RWPE2 (cell line): ENCODE data around the gene MYO10.

ENCODE experiments used
- ATAC-seq: fragments of 200-7000 bp; cut with Tn5 transposase; 3 replicates; pipeline ENCODE4 v1.9.1; 2021; ENCODE audit warnings: low read depth
- DNase-seq: peaks from one replicate; pipeline ENCODE4 v3.0.0-alpha.2; 2020; ENCODE audit warnings: low spot score
- H3K27ac ChIP-seq: fragments of 450-650 bp; 2 replicates; pipeline ENCODE4 v1.5.1; 2017; ENCODE audit warnings: mild to moderate bottlenecking; ENCODE audit not compliant: poor library complexity, severe bottlenecking
- H3K27me3 ChIP-seq: fragments of 250-450 bp; sonication (Bioruptor Pico); 2 replicates; pipeline ENCODE4 v1.5.1; 2021; ENCODE audit warnings: mild to moderate bottlenecking, moderate library complexity; ENCODE audit not compliant: insufficient read depth, poor library complexity, severe bottlenecking
- H3K36me3 ChIP-seq: fragments of 250-450 bp; sonication (Bioruptor Pico); 2 replicates; pipeline ENCODE4 v1.5.1; 2020; ENCODE audit warnings: low read depth, mild to moderate bottlenecking, moderate library complexity
- H3K4me1 ChIP-seq: fragments of 250-450 bp; sonication (Bioruptor Pico); 2 replicates; pipeline ENCODE4 v1.5.1; 2021; ENCODE audit warnings: mild to moderate bottlenecking, moderate library complexity; ENCODE audit not compliant: insufficient read depth, poor library complexity, severe bottlenecking
- H3K4me3 ChIP-seq: fragments of 250-450 bp; sonication (Bioruptor Pico); 2 replicates; pipeline ENCODE4 v1.5.1; 2021; ENCODE audit warnings: mild to moderate bottlenecking, moderate library complexity; ENCODE audit not compliant: severe bottlenecking
- H3K9me3 ChIP-seq: fragments of 250-450 bp; sonication (Bioruptor Pico); 2 replicates; pipeline ENCODE4 v1.5.1; 2021; ENCODE audit warnings: mild to moderate bottlenecking, moderate library complexity; ENCODE audit not compliant: severe bottlenecking
- CTCF ChIP-seq: fragments of 450-650 bp; IDR thresholded peaks from one replicate; pipeline ENCODE4 v1.5.1; 2017; ENCODE audit warnings: mild to moderate bottlenecking, moderate library complexity; ENCODE audit not compliant: poor library complexity, severe bottlenecking

MYO10 gene

DNA sequence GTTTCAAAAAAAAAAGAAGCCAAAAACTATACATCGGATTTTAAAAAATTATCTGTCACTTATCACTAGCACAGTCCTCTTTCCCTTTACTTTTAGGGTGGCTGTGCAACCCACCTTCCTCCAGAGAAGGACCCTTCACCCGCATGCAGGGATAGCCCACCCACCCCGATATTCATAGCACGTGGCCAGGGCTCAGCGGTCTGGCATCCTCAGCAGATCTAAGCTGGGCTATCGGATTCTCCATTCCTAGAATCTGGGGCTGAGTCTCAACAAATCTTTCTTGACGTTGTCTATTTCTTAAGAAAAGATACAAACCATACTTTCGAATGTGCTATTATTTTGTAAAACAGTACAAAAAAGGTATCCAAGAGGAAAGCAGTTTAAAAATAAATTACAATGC lies 70.9 kb downstream of the MYO10 start:
- no peak for TF ChIP-seq CTCF
- no peak for ATAC-seq
- H3K27me3 ChIP-seq: no peaks in the 10 kb centered on the region
- H3K4me3 ChIP-seq: no peak overlapping the region
- H3K27ac ChIP-seq: no peak overlapping the region
- peaks cover 3% of the 10 kb centered on the region for H3K4me1 ChIP-seq
- H3K9me3 ChIP-seq: no peaks in the 10 kb centered on the region
- peaks cover 11% of the 10 kb centered on the region for H3K36me3 ChIP-seq
- no peak for DNase-seq

DNA sequence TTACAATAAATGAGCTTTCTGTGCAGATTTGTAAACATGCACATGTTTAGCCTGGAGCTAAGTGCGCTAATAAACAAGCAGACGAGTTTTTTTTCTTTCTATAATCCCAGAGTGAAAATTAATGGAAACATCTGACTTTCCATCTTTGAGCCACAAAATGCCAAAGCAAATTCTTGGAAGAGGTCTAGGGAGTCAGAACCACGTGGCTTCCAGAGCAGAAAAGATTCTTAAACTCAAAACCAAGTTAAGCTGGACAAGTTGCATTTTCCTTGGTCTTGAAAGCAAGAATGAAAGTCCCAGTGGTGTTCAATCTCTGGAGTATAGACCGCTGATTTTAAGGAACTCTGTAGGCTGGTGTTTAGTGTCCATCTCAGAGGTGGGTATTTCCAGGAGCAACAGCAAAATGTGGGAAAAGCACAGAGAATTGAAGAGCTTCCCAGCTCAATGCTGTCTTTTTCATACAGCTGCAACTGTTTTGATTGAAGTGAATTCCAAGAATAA lies 71.4 kb downstream of the MYO10 start:
- Histone ChIP-seq H3K4me3 (no peak overlapping the region), H3K27ac (no peak overlapping the region), H3K27me3 (no peaks in the 10 kb centered on the region), H3K36me3 (peaks cover 11% of the 10 kb centered on the region), H3K4me1 (no peaks in the 10 kb centered on the region), H3K9me3 (no peaks in the 10 kb centered on the region)
- DNase-seq (no peak), ATAC-seq (no peak)
- TF ChIP-seq CTCF: no peak

- ATAC-seq: no peak
- no peak overlapping the region for H3K4me3 ChIP-seq
Observed at GRCh38 chr5:16863469-16863946, 72.6 kb downstream of the MYO10 start.

GRCh38 chr5:16862777-16863176 lies 73.3 kb downstream of the MYO10 start:
- peaks cover 13% of the 10 kb centered on the region for H3K36me3 ChIP-seq
- ATAC-seq: no peak
- no peak for TF ChIP-seq CTCF
- H3K9me3 ChIP-seq: no peaks in the 10 kb centered on the region
- H3K4me3 ChIP-seq: no peak overlapping the region
- no peaks in the 10 kb centered on the region for H3K27me3 ChIP-seq
- DNase-seq: no peak
- peaks cover 2% of the 10 kb centered on the region for H3K4me1 ChIP-seq
- no peak overlapping the region for H3K27ac ChIP-seq

More at GRCh38 chr5:16863469-16863946, 72.6 kb downstream of the MYO10 start:
- Histone ChIP-seq H3K27ac (no peak overlapping the region), H3K27me3 (no peaks in the 10 kb centered on the region), H3K4me1 (no peaks in the 10 kb centered on the region), H3K36me3 (peaks cover 16% of the 10 kb centered on the region), H3K9me3 (no peaks in the 10 kb centered on the region)
- TF ChIP-seq CTCF: no peak
- no peak for DNase-seq

DNA sequence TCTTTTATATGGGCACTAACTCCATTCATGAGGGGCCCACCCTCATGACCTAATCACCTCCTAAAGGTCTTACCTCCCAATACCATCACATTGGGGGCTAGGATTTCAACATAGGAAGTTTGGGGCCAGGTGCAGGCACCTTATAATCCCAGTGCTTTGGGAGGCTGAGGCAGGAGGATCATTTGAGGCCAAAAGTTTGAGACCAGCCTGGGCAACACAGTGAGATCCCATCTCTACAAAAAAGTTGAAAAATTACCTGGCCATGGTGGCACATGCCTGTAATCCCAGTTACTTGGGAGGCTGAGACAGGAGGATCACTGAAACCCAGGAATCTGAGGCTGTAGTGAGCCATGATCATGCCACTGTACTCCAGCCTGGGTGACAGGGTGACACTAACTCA lies 76.7 kb downstream of the MYO10 start:
- ATAC-seq: no peak
- DNase-seq: no peak
- Histone ChIP-seq H3K4me3 (no peak overlapping the region), H3K36me3 (peaks cover 9% of the 10 kb centered on the region), H3K27me3 (no peaks in the 10 kb centered on the region), H3K4me1 (peaks cover 27% of the 10 kb centered on the region), H3K9me3 (no peaks in the 10 kb centered on the region), H3K27ac (no peak overlapping the region)
- TF ChIP-seq CTCF: no peak
